Measurements from ENCODE around the gene SHANK3. TPM values are rescaled to one million over a fixed set of nuclear protein-coding genes. Genes with fewer than 3 reads are reported as not detected.

Gene SHANK3
- total RNA-seq, 6 experiments from 2014 or later = 0.65 to 0.97 (median 0.68) TPM

- TF ChIP-seq, protein P1, sequence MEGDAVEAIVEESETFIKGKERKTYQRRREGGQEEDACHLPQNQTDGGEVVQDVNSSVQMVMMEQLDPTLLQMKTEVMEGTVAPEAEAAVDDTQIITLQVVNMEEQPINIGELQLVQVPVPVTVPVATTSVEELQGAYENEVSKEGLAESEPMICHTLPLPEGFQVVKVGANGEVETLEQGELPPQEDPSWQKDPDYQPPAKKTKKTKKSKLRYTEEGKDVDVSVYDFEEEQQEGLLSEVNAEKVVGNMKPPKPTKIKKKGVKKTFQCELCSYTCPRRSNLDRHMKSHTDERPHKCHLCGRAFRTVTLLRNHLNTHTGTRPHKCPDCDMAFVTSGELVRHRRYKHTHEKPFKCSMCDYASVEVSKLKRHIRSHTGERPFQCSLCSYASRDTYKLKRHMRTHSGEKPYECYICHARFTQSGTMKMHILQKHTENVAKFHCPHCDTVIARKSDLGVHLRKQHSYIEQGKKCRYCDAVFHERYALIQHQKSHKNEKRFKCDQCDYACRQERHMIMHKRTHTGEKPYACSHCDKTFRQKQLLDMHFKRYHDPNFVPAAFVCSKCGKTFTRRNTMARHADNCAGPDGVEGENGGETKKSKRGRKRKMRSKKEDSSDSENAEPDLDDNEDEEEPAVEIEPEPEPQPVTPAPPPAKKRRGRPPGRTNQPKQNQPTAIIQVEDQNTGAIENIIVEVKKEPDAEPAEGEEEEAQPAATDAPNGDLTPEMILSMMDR (IDR thresholded peaks at IDR 0.05) = no peak
- Mint-ChIP-seq H3K4me3 (no peak overlapping the region), H3K27ac (no peak overlapping the region), H3K27me3 (ENCODE audit: insufficient read depth) (peaks cover 28% of the 10 kb centered on the region), H3K4me1 (ENCODE audit: low read depth) (no peaks in the 10 kb centered on the region), H3K36me3 (ENCODE audit: low read depth) (no peaks in the 10 kb centered on the region), H3K9me3 (peaks cover 8% of the 10 kb centered on the region; the same call in 1 of the 2 replicates)
- DNase-seq = no peak
Measured at GRCh38 chr22:50676180-50676636, 3.6 kb downstream of the SHANK3 start.

DNA sequence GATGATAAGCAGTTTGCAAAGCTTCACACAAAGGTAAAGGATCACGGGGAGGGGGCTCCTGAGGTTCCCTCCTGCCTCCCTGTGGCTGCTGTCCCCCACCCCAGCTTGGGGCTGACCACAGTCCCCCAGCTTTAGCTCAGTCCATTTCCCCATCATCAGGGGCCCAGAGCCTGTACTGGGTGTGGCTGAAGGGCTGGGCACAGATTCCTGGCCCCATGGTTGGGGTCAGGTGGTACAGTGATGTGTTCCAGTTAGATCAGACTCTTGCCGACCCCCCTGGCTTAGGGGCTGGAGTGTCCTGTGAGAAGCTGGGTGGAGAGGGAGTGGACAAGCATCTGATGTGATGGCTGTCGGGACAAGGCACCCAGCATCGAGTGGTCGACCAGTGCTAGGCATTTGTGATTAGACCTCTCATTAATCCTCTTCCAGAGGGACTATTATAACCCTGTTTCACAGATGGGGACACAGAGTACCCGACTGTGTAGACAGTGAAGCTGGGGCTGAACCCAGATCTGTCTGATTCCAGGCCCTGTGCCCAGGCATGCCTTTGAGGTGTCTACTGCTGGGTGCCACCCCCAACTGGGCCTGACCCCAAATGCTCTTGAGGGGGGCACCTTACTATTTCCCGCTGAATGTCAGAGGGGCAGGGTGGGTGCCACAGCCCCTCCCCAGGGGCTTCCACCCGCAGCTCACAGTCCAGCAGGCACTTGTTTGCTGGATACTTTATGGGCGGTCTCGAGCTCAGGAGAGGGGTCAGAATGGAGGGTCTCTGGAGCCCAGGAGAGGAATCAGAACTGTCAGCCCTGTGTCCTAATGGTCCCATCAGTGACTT is 4.3 kb downstream of the SHANK3 start:
- Mint-ChIP-seq H3K4me1 (ENCODE audit: low read depth) (no peaks in the 10 kb centered on the region), H3K27ac (no peak overlapping the region), H3K9me3 (peaks cover 8% of the 10 kb centered on the region; the same call in 1 of the 2 replicates), H3K36me3 (ENCODE audit: low read depth) (no peaks in the 10 kb centered on the region), H3K27me3 (ENCODE audit: insufficient read depth) (peaks cover 24% of the 10 kb centered on the region), H3K4me3 (no peak overlapping the region)
- no peak for DNase-seq
- TF ChIP-seq, protein P1 (IDR thresholded peaks at IDR 0.05) = no peak

DNA sequence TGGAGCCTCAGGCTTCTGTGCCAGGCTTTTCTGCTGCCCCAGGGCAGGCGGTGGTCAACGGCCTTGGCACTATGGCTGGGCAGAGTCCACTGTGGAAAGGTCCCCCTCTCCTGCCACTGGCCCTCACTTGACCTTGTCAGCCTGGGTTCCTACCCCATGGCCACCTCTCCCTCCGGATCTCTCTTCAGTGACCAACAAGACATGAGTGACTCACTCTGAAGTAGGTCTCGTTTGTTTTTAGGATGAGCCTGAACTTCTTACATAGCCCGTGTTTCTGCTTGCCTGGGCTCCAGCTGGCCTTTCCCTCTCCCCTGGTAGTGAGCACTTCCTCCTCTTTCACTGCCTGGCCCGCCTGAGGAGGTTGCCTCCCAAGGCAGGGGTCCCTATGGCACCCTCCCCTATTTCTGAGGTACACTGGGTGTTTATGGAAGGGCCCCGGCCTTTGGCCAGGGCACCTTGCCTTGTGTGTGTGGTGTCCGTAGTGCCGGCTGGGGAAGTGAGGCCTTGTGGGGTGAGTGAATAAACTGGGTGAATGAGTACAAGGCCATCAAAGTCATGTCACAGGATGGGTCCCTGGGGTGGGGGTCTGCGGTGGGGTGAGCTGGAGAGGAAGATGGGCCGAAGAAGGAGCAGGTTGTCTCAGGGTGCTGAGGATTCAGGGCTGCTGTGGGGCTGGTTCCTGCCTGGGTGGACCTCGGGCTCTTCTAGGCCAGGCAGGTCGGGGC is 5.0 kb downstream of the SHANK3 start:
- Mint-ChIP-seq H3K36me3 (ENCODE audit: low read depth) (no peaks in the 10 kb centered on the region), H3K27ac (no peak overlapping the region), H3K4me1 (ENCODE audit: low read depth) (no peaks in the 10 kb centered on the region), H3K4me3 (no peak overlapping the region), H3K27me3 (ENCODE audit: insufficient read depth) (peaks cover 19% of the 10 kb centered on the region), H3K9me3 (peaks cover 9% of the 10 kb centered on the region; the same call in 1 of the 2 replicates)
- DNase-seq = no peak
- TF ChIP-seq, protein P1 (IDR thresholded peaks at IDR 0.05) = no peak

DNA sequence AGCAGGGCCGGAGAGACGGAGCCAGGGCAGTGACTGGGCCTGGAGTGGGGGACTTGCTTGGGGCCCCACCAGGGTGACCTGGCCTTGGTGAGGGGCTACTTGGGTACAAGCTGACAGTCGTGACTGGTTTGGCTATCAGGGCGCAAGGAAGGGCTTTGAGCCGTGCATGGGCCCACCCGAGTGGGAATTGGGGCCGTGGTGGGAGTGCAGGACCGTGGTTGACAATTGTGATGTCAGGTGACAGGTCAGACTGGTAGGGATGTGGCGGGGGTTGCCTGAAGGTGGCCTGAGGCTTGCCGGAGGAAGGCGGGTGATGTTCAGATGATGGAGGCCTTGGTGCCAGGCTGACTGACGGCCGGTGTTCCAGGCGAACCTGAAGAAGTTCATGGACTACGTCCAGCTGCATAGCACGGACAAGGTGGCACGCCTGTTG is 5.6 kb downstream of the SHANK3 start:
- Mint-ChIP-seq H3K36me3 (ENCODE audit: low read depth) (no peaks in the 10 kb centered on the region), H3K4me3 (no peak overlapping the region), H3K27ac (no peak overlapping the region), H3K27me3 (ENCODE audit: insufficient read depth) (peaks cover 17% of the 10 kb centered on the region), H3K4me1 (ENCODE audit: low read depth) (no peaks in the 10 kb centered on the region), H3K9me3 (peaks cover 14% of the 10 kb centered on the region)
- TF ChIP-seq, protein P1 (IDR thresholded peaks at IDR 0.05) = no peak
- DNase-seq = no peak

- no peaks in the 10 kb centered on the region for H3K4me1 Mint-ChIP-seq (ENCODE audit: low read depth)
- TF ChIP-seq, protein P1 (IDR thresholded peaks at IDR 0.05) = no peak
- no peak for DNase-seq
- H3K4me3 Mint-ChIP-seq = no peak overlapping the region
- H3K27ac Mint-ChIP-seq = no peak overlapping the region
- no peaks in the 10 kb centered on the region for H3K36me3 Mint-ChIP-seq (ENCODE audit: low read depth)
- H3K9me3 Mint-ChIP-seq = peaks cover 16% of the 10 kb centered on the region
- peaks cover 15% of the 10 kb centered on the region for H3K27me3 Mint-ChIP-seq (ENCODE audit: insufficient read depth)
Measured at GRCh38 chr22:50678651-50679521, 6.3 kb downstream of the SHANK3 start.
